A549 treated with Hydrocortisone at 1 μM for 4 hours (cell line): Measurements from ENCODE around the gene ZNF776. TPM values are rescaled to one million over a fixed set of nuclear protein-coding genes. Genes with fewer than 3 reads are reported as not detected.

Source experiments
- total RNA-seq: library from RNA; stranded (reverse); fragments of 200-300 nt; extraction: Qiagen RNA extraction; gene quantifications from 5 replicates; pipeline ENCODE4 v1.2.3, GENCODE V29; 2022

ZNF776 gene
- total RNA-seq, result 4.3 to 6.3 TPM (median 5.8 TPM) in 5 replicates

GRCh38 chr19:57746580-57747471 is at the start of gene ZNF776:
Gene ZNF776 (plus strand): TSS chr19:57746815. CDS start chr19:57747059, 244 bp downstream.

GRCh38 chr19:57708641-57709361 is 37.8 kb upstream of the ZNF776 start, which contains the start of gene ZNF154:
Gene ZNF154 (minus strand): TSS chr19:57709204. CDS start chr19:57708971, 233 bp downstream.

GRCh38 chr19:57769345-57770131 is 22.9 kb downstream of the ZNF776 start, which contains the start of gene ZNF586:
Gene ZNF586 (plus strand): TSS chr19:57769676. CDS start chr19:57769843, 167 bp downstream.

Other genes starting within 250 kb of the ZNF776 start
- 4.4 to 7.4 TPM (median 4.7 TPM) in 5 replicates for gene ZNF773, start 246.9 kb upstream of the ZNF776 start, total RNA-seq
- 1.3 to 2.2 TPM (median 1.7 TPM) in 5 replicates for gene ZNF549, start 219.5 kb upstream of the ZNF776 start, total RNA-seq
- 2.1 to 4.0 TPM (median 3.6 TPM) in 5 replicates for gene ZNF550, start 187.0 kb upstream of the ZNF776 start, total RNA-seq
- 3.6 to 4.9 TPM (median 4.5 TPM) in 5 replicates for gene ZNF416, start 167.9 kb upstream of the ZNF776 start, total RNA-seq
- 0.03 TPM in 1 of 5 replicates, not detected in the others for gene ZIK1, start 162.7 kb upstream of the ZNF776 start, total RNA-seq
- 4.6 to 5.8 TPM (median 4.7 TPM) in 5 replicates for gene ZNF530, start 146.9 kb upstream of the ZNF776 start, total RNA-seq
- gene ZNF134, start 132.6 kb upstream of the ZNF776 start, total RNA-seq, result 6.8 to 9.3 TPM (median 8.4 TPM) in 5 replicates
- gene ZNF211, start 113.6 kb upstream of the ZNF776 start, total RNA-seq, result 5.0 to 7.6 TPM (median 5.9 TPM) in 5 replicates
- not detected in 5 replicates for gene ZSCAN4, start 77.9 kb upstream of the ZNF776 start, total RNA-seq
- gene ZNF551, start 64.8 kb upstream of the ZNF776 start, total RNA-seq, result 4.3 to 6.1 TPM (median 5.5 TPM) in 5 replicates
- not detected in 5 replicates for gene ZNF154, start 37.6 kb upstream of the ZNF776 start, total RNA-seq
- gene ZNF671, start 19.2 kb upstream of the ZNF776 start, total RNA-seq, result 0.84 to 1.2 TPM (median 0.98 TPM) in 5 replicates
- 5.8 to 8.1 TPM (median 6.8 TPM) in 5 replicates for gene ZNF586, start 22.9 kb downstream of the ZNF776 start, total RNA-seq
- gene ZNF552, start 68.1 kb downstream of the ZNF776 start, total RNA-seq, result 4.2 to 6.7 TPM (median 5.7 TPM) in 5 replicates
- 6.6 to 10.8 TPM (median 6.9 TPM) in 5 replicates for gene ZNF587B, start 83.5 kb downstream of the ZNF776 start, total RNA-seq
- 5.2 to 8.3 TPM (median 6.1 TPM) in 5 replicates for gene ZNF587, start 103.0 kb downstream of the ZNF776 start, total RNA-seq
- gene ZNF814, start 142.2 kb downstream of the ZNF776 start, total RNA-seq, result 1.5 to 2.6 TPM (median 2.0 TPM) in 5 replicates
- gene ZNF417, start 169.8 kb downstream of the ZNF776 start, total RNA-seq, result 2.5 to 5.8 TPM (median 3.5 TPM) in 5 replicates
- gene ZNF418, start 188.6 kb downstream of the ZNF776 start, total RNA-seq, result 1.0 to 1.6 TPM (median 1.4 TPM) in 5 replicates
- 0.66 to 1.3 TPM (median 1.1 TPM) in 5 replicates for gene ZNF256, start 200.9 kb downstream of the ZNF776 start, total RNA-seq
- gene C19orf18, start 227.7 kb downstream of the ZNF776 start, total RNA-seq, result 0.15 to 0.21 TPM in 2 of 5 replicates, not detected in the others